ENCODE results near the gene C18orf63. TPM values are rescaled to one million over a fixed set of nuclear protein-coding genes. Genes with fewer than 3 reads are reported as not detected.

Gene C18orf63
- total and polyA plus RNA-seq, 2 donors (not counting 3 experiments of a cell fraction or from before 2014, with no cell fraction given) = not detected

GRCh38 chr18:74395006-74395405 lies 79.4 kb downstream of the C18orf63 start:
- dilution Hi-C loops (cut with MboI; ENCODE audit: extremely low pct_ligation_motif_present, low sequenced_read_pairs) = no loop called here

More at GRCh38 chr18:74395006-74395405, 79.4 kb downstream of the C18orf63 start:
- no peak overlapping the region for H3K27ac ChIP-seq (ENCODE audit: insufficient read depth, low read depth, low read length)
- FAIRE-seq (no peak), DNase-seq (ENCODE audit: low read depth, low spot score) (no peak)
- H3K9me3 ChIP-seq (replicated peaks; ENCODE audit: control insufficient read depth, insufficient read depth, low read length) = no peaks in the 10 kb centered on the region
- H3K79me2 ChIP-seq (ENCODE audit: control insufficient read depth, insufficient read depth, low read length) = no peaks in the 10 kb centered on the region
- H4K20me1 ChIP-seq (replicated peaks; ENCODE audit: control insufficient read depth, extremely low read depth, insufficient read depth, low read length) = no peaks in the 10 kb centered on the region
- TF ChIP-seq EZH2 (IDR thresholded peaks at IDR 0.05; ENCODE audit: borderline replicate concordance, low read depth, low read length, severe bottlenecking) (no peak), POLR2A (IDR thresholded peaks at IDR 0.05; ENCODE audit: low read depth, low read length) (no peak), POLR2AphosphoS5 (IDR thresholded peaks at IDR 0.05; ENCODE audit: insufficient read depth, low read depth, low read length) (no peak), MAX (IDR thresholded peaks at IDR 0.05; ENCODE audit: insufficient read depth, insufficient read length) (no peak), GATA2 (IDR thresholded peaks at IDR 0.05; ENCODE audit: insufficient read depth, insufficient read length, low read depth, low read length) (no peak), JUN (IDR thresholded peaks at IDR 0.05; ENCODE audit: borderline replicate concordance, insufficient read depth, insufficient read length, low read depth) (no peak), MYC (IDR thresholded peaks at IDR 0.05; ENCODE audit: low read depth, low read length) (no peak), CTCF (IDR thresholded peaks at IDR 0.05; ENCODE audit: extremely low read depth in 1 of 2, insufficient read depth in 1 of 2, low read depth in 1 of 2, low read length in 2 of 2) (no peak), FOS (IDR thresholded peaks at IDR 0.05; ENCODE audit: borderline replicate concordance, insufficient read depth, low read length) (no peak)
- intact Hi-C loops (cut with micrococcal nuclease) = no loop called here
- BruUV-seq (replicated peaks) = no TSS peak
- no peaks in the 10 kb centered on the region for H3K27me3 ChIP-seq (ENCODE audit: control insufficient read depth in 2 of 2, insufficient read depth in 2 of 2, low read length in 2 of 2)
- no peak overlapping the region for H3K9ac ChIP-seq (replicated peaks; ENCODE audit: extremely low read depth, insufficient read depth, low read length)
- H3K4me3 ChIP-seq (replicated peaks in 1 of 3; ENCODE audit: insufficient read depth in 1 of 3, low read depth in 1 of 3, low read length in 3 of 3) = no peak overlapping the region
- ChIA-PET CTCF (no interaction called here), POLR2A (no interaction called here)
- H3K4me1 ChIP-seq (ENCODE audit: control insufficient read depth, extremely low read depth, insufficient read depth, low read length) = no peaks in the 10 kb centered on the region
- H3K4me2 ChIP-seq (ENCODE audit: insufficient read depth, low read length) = no peak overlapping the region
- H3K36me3 ChIP-seq (ENCODE audit: control insufficient read depth in 2 of 2, extremely low read depth in 1 of 2, insufficient read depth in 2 of 2, low read length in 2 of 2) = no peaks in the 10 kb centered on the region
- no peaks in the 10 kb centered on the region for H3K9me1 ChIP-seq (replicated peaks; ENCODE audit: control insufficient read depth, extremely low read depth, insufficient read depth, low read length)
- H2AFZ ChIP-seq (ENCODE audit: low read depth, low read length) = no peak overlapping the region

All from endothelial cell of umbilical vein (primary cell).